GM04504 (cell line): ENCODE measurements around the gene SDK1.

ENCODE experiments used
- DNase-seq: peaks from one replicate; pipeline ENCODE4 v3.0.0-alpha.2; 2012; ENCODE audit warnings: low read depth

SDK1 gene

DNA sequence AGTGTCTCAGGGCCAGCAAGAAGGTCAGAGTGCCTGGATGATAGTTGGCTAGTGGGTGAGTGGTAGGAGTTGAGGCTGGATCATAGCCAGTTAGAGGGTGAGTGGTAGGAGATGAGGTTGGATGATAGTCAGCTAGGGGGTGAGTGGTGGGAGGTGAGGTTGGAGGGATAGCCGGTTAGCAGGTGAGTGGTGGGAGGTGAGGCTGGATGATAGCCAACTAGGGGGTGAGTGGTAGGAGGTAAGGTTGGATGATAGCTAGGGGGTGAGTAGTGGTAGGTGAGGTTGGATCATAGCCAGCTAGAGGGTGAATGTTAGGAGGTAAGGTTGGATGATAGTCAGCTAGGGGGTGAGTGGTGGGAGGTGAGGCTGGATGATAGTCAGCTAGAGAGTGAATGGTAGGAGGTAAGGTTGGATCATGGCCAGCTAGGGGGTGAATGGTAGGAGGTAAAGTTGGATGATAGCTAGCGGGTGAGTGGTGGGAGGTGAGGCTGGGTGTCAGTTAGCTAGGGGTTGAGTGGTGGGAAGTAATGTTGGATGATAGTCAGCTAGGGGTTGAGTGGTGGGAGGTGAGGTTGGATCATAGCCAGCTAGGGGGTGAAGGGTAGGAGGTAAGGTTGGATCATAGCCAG is 226.6 kb downstream of the SDK1 start:
- DNase-seq, result no peak

DNA sequence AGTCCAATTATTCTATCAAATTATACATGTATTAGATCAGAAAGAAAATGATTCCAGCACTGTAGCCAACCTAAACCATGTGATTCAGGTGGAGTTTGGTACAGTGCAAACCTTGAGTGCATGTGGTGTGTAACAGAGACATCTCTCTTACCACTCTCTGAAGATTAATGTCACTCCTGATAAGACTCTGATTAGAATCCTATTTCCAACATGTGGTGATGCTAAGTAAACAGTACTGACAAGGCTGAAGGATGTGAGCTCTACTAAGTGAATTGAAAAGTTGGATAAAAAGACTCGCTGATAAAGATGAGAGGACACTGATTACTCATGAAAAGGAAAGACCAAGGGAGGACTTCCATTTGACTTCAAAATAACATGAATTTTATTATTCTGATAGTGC is 232.0 kb downstream of the SDK1 start:
- DNase-seq, result no peak

DNA sequence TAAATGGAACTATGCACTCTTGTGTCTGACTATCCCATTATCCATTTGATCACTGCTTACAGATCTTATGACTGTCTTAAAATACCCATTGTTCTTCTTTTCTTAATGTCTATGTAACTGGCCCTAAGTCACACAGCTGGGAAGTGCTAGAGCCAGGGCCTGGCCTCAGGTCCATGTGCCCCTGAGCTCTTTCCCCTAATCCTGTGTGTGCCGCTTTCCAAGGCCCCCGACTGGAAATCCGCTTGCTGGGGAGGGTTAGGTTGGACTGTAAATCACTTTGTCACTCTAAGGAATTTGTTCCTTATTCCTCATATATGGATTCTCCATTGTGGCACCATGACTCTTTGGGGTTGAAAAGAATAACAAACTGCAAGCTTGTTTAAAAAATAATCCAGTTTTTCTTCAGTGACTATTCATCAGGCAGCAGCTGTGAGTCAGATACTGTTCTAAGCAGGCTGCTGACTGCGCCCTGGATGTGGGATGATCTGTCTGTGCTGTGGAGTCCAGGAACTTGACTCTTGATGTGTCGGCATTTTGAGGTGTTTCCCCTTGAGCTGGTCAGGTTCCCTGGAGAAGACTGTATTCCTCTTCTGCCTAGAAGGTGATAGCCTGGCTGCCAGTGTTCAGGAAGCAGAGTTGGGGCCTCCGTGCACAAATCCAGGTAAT is 236.3 kb downstream of the SDK1 start:
- DNase-seq, result no peak

DNA sequence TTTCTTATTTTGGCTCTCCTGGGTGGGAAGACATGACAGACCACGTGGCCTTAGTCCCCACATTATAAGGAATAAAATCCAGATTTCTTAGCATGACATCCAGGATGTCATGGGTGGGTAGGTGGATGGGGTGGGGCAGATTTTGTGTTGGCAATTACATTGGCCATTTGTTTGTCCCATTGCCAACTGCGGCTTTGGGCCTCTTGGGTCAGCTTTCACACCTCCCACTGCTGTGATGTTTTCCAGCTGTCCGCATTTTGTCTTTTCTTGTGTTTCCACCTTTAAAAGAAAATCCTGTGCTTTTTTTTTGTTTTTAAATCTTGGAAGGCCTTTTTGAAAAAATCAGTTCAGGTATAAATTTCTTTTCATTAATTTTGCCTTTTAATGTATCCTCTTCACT is 237.0 kb downstream of the SDK1 start:
- no peak for DNase-seq

DNA sequence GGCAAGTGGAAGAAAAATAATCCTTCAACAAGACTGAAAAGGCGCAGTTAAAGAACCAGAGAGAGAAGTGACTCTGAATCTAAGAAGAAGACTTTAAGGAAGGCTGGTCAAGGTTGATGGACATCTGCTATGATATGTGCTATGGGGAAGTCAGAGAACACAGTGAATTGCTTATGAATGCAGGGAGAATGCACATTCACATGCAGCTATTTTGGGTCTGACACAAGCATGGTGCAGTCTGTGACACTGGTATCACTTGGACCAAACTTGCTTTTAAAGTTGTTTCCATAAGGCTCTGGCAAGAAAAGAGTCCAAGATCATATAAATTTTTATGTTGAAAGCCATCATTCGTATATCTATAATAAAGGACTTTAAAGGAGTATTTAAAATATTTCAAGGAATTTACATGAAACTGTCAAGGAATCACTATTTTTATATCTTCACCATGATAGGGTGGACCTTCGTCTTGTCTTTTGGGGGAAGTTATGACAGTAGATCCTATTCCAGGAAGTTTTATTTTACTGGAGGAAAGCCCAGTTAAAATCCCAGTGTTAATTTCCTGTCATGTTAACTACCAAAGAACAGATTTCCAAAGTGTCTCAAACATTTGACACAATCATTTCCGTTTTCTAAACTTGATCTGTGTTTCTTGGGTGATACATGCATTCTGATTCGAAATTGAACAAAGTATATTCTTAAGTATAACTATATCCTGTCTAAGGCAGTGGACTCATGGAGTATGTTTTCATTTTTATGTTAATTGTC is 239.6 kb downstream of the SDK1 start:
- no peak for DNase-seq

DNA sequence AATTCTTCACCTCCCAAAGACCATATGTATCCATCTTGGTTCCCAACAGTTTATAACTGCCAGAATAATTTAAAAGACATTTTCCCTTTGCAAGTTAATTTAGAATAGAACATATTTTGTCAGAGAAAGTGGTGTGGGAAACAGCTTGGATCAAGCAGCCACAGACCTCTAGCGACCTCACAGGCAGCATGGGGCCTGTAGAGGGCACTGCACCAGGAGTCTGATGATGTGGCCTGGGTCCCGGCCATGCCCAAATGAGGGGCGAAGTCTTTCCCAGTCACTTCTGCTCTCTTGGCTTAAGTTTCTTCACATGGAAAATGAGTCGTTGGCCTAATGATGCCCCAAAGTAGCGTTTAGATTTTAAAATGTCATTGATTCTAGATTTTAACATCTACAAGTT is 243.2 kb downstream of the SDK1 start:
- no peak for DNase-seq

DNA sequence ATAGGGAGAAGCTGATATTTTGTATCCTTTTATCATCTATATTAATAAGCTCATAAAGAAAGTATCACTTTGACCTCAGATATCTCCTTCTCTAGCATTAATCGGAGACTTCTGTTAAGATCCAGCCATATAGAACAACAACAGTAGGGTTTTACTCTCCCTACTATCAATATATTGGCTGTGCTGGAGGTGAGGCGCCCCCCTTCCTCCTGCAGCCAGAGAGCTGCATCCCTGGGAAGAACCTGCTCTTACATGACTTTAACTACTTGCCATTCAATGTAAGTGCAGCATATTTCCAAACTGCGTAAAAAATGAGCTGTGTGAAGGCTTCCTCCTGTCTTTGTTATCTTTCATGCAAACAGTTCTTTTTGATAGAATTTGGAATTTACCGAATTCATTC is 247.8 kb downstream of the SDK1 start:
- DNase-seq, result no peak

DNA sequence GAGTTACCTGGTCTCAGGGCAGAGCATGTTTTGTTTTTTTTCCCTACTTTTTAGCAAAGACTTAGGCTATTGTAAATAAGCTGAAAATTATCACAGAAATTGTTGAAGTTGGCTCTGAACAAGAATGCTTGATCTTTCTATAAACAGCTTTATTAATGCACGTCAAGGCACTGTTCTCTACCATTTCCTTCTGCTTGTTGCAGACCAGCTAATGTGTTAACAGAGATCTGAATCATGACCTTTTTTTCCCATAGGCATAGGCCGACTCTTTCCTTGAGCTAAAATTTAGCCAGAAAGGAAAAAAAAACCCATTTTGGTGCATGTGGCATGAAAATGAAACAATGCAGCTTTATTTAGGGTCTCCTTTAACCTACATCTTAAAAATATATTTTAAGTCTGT is 248.5 kb downstream of the SDK1 start:
- DNase-seq, result no peak

DNA sequence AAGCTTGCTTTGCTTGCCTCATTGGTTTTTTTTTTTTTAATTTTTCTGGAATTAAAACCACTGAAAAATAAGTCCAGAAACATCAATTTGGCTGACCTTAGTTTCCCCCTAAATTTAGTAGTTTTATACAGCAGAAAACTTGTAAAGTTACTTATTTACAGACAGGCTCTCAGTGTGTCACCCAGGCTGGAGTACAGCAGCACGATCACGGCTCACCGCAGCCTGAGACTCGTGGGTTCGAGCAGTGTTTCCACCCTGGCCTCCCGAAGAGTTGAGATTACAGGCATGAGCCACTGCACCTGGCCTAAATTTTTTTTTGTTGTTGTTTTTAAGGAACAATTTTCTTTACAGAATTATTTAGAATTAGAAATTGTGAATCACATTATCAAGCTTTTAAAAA is 250.5 kb downstream of the SDK1 start:
- no peak for DNase-seq

DNA sequence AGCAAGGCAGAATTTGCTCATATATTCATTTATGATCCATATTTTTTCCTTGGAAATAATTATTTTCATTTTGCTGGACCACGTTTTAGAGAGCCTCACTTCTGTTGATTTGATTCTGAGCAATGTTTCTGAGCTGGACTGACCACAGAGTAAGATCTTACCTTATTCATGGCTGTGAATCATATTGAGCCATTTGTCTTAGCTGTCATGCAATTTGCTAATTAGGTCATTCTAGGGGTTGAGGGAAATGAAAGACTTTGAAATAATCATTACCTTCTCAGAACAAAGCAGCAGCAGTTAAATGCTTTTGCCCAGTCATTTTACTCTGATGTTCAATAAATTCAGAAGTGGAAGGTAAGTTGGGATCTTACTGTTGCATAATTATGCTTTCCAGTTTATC is 251.4 kb downstream of the SDK1 start:
- DNase-seq, result no peak

DNA sequence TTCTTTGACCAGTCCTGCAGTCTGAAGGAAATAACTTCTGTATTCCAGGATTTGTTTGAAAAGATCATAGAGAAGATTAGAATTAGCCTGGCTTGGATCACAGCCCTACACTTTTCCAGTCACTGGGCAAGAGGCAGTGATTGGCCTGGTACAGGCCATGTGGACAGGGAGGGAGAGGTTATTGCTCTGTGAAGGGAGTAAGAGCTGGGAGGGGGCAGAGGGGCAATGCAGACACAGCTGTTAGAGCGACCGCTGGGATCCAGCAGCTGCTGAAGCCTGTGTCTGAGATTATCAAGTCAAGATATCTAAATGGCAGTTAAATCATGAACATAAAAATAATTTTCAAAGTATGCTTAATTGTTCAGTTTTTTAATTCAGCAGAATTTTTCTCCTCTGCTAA is 257.3 kb downstream of the SDK1 start:
- no peak for DNase-seq

DNA sequence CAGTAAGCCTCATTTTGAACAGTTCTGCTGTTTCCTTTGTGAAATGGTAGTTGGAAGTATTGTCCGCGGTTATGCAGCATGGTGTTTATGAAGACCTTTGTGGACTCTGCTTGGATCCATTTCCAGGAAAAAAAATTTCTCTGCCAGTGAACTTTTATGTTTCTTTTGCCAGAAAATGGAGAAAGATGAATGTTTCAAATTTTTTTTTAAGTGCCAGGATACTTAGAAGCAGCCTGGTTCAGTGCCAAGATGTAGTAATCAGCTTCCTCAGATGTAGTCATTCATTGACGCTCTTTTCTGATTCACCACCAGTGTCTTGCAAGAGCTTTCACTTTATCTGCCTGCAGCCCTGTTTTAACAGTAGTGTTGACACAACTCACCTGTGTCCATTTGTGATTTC is 258.2 kb downstream of the SDK1 start:
- DNase-seq, result peak; percentile 3

DNA sequence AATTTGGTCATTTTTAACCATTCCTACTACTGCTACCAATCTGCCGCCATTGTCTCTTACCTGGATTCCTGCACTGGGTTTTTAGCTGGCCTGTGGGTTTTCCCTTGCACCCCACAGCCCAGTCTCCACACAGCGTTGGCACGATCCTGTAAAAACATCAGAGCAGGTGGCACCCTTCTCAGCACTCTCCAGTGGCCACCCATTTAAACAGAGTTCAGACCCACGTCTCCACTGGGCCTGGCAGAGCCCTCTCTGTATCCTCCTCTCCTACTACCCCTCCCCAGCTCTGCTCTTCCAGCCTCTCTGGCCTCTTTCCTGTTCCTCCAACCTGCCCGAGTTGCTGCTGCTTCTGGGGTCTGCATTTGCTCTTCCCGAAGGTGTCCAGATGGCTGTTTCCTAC is 259.4 kb downstream of the SDK1 start:
- no peak for DNase-seq

DNA sequence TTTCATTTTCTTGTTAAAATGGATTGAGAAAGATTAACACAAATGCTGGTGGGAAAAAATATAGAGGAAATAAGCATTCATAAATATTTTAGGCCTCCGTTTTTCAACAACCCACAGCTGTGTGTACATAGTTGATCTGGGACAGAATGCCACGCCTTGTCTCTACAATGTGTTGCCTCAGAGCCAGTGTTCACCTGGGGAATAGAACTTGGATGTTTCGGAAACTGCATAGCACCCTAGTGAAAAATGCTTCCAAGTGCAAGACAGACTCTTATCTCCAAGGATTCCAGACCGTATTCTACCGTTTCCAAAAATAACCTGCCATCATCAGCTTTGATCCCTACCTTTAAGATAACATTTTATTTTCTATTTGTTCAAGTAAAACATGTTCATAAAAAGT is 260.9 kb downstream of the SDK1 start:
- DNase-seq, result no peak

DNA sequence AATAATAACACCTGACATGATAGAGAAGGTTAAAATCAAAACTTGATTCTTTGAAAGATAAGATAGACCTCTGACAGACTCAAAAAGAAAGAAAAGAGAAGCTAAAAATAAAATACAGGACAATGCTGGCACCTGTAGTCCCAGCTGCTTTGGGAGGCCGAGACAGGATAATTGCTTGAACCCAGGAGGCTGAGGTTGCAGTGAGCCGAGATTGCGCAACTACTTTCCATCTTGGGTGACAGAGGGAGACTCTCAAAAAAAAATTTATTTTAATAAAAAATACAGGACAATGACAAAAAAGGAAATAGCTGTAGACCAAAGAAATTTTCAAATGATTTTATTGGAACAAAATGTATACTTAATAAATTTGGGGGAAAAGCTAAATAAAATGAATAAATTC is 263.2 kb downstream of the SDK1 start:
- no peak for DNase-seq

DNA sequence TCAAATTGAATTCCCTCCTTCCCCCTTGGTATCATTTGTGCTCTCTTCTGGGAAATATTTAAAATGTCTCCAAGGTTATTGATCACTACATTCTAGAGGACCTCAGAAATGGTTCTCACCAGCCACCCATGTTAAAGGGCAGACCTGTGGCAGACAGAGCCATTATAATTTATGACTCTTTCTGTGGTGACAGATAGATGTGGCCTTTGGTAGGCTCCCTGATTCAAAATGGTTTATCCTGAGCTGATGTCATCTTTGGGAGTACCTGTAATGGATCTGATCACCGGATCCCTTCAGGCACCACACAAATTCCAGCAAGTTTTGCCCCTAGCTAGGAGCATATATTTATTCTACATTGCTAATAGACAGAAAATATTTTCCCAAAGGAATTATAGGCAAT is 267.5 kb downstream of the SDK1 start:
- no peak for DNase-seq

DNA sequence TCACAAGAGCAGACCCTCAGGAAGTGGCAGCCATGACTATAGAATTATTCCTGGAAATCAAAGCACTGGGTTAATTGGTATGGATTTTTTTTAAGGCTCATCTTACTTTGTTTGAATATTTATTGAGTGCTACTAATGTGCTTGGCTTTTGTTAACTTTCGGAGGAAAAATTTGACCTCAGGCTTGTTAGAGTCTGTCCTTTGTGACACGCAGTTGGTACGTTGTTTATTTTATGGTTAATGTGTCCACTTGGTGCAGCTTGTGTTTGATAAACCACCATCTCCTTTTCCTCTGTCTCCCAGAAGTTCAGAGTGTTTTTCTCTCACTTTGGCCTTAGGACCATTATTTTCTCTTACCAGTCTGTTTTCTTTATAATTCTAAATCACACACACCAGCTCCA is 268.6 kb downstream of the SDK1 start:
- DNase-seq, result no peak

DNA sequence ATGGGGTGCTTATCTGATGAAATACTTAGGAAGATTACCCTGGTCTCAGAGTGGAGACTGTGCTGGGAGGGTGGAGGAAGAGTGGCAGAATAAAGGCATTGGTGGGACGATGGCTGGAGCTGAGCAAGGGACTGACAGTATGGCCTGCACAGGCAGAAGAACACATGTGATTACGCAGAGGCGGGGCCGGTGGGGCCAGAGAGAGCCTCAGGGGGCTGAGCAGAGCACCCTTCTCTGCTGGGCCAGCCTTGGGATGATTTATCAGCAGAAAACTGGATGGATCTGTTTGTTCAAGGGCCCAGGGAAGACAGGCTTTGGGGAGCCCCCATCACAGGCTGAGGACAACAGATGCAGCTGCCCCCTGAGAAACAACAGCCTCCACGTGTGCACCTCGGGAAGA is 272.1 kb downstream of the SDK1 start:
- DNase-seq, result no peak

DNA sequence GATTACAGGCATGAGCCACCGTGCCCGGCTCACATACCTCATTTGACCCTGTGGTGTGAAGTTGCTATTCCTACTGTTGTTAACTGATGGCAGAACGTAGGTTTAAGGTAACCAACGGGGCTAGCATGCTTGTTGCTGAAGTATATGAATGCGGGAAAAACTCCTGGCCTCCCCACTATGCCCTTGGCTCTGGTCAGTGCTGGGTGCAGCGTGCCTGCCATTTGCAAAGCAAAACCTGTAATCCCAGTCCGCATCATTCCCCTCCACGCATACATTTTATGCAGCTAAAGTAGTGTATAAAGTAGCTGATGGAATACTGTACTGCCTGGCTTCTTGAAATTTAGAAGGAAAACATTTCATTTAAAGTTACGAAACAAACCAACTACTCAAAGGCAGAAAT is 273.3 kb downstream of the SDK1 start:
- DNase-seq, result no peak

DNA sequence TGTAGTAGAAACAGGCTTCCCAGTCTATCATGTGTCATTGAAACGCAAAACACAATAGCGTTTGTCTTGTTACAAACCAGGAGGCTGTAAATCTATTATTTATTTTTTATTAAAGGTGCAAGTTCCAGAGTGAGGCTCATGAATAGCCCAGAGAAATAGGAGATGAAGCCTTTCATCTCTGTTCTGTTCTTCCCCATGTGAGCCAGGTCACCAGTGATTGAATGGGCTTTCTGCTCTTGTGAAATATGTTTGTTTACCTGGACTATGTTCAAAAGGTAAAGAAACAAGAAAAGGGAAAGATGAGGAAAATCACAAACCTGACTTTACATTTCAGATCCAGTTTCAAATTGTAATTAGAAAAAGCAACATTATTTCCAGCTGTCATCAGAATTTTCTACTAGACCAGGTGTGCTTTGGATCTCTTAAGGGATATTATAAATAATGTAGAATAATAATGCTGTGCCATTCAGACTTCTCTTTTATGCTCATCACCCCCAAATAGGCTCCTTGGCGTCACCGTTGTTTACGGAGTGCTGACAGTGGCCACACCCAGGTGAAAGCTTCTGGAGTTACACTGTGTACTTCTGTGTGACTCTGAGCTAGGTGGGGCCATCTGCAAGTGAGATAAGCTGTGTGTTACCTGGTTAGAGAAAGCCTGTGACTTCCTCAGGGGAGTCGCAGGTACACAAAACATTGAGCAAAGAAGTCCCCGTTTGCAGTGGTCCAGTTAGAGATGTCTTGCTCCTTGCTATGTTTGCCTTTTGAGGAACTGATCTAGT is 274.9 kb downstream of the SDK1 start:
- DNase-seq, result no peak

DNA sequence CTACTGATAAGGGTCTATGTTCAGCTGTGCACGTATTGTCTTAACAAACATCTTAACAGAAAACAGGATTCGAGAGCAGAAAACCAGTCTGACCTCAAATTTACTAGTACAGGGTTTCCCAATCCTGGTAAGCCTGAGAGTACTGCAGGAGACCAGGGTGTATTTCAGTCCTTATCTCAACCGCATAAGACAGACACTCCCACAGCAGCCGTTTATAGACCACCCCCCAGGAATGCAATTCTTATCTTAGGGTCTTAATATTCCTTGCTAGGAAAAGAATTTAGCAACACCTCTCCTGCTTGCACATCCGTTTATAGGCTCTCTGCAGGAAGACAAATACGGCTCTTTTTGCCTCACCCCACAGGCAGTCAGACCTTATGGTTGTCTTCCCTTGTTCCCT is 277.3 kb downstream of the SDK1 start:
- no peak for DNase-seq

DNA sequence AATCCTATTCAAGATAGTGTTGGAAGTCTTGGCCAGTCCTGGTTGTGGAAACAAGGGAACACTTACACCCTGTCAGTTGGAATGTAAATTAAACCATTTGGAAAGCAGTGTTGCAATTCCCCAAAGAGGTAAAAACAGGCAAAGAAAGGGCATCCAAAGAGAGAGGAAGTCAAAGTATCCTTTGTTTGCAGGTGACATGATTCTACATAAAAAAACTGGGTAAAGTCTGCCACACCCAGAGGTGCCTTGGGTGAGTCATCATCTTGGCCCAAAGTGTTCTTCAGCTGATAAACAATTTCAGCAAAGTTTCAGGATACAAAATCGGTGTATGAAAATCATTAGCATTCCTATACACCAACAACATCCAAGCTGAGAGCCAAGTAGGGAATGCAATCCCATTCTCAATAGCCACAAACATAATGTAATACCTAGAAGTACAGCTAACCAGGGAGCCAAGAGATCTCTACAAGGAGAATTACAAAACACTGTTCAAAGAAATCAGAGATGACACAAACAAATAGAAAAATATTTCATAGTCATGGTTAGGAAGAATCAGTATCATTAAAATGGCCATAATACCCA is 278.7 kb downstream of the SDK1 start:
- DNase-seq, result no peak
